Ectodermal cell (in vitro differentiated cells): ENCODE measurements around the gene DUOXA2.
"Not testable (repeated sequence)": the region's sequence is repeated elsewhere in the genome, so short reads cannot be mapped to it uniquely, and the experiment has no call there.

Source experiments
- H3K27ac ChIP-seq: 2 replicates; pipeline ENCODE4 v1.7.0; 2013; ENCODE audit warnings: mild to moderate bottlenecking, low read depth, low read length; ENCODE audit not compliant: insufficient read depth, poor library complexity, severe bottlenecking
- H3K27me3 ChIP-seq: 2 replicates; pipeline ENCODE4 v1.7.0; 2013; ENCODE audit warnings: mild to moderate bottlenecking, low read length; ENCODE audit not compliant: insufficient read depth, control insufficient read depth, poor library complexity, severe bottlenecking
- H3K36me3 ChIP-seq: one replicate; pipeline ENCODE4 v1.7.0; 2013; ENCODE audit warnings: low read length; ENCODE audit not compliant: control insufficient read depth, insufficient read depth
- H3K4me1 ChIP-seq: one replicate; pipeline ENCODE4 v1.7.0; 2013; ENCODE audit warnings: low read length; ENCODE audit not compliant: control insufficient read depth, insufficient read depth
- H3K4me3 ChIP-seq: 2 replicates; pipeline ENCODE4 v1.7.0; 2013; ENCODE audit warnings: low read depth, low read length, control low read depth; ENCODE audit not compliant: insufficient read depth
- H3K9me3 ChIP-seq: 2 replicates; pipeline ENCODE4 v1.7.0; 2013; ENCODE audit warnings: mild to moderate bottlenecking, low read length, moderate library complexity; ENCODE audit not compliant: control insufficient read depth
- WGBS, 2 experiments: methylation state at CpG; one replicate each; pipeline ENCODE4 v1.1.7; 2013; ENCODE audit warnings: missing lambda C conversion rate in 2 of 2; 5-methylcytosine and 5-hydroxymethylcytosine counted together

Gene DUOXA2

GRCh38 chr15:45128971-45129639, 15.0 kb downstream of the DUOXA2 start:
- Histone ChIP-seq H3K4me3 (peak overlapping the region; percentile 16), H3K36me3 (no peaks in the 10 kb centered on the region)
- 9% methylated on average over 47 of the region's 47 CpGs for WGBS, 2 experiments

GRCh38 chr15:45129651-45130129, 15.6 kb downstream of the DUOXA2 start, which contains the start of the genes DUOX1 and DUOXA1:
DUOX1 (plus strand) TSS chr15:45129994; CDS start chr15:45131967, 1,973 bp downstream.
DUOXA1 (minus strand) TSS chr15:45129879; CDS start chr15:45123014, 6,865 bp downstream.
- no peak within 1 kb of the TSS for H3K27ac ChIP-seq
- H3K9me3 ChIP-seq: no peaks in the 10 kb centered on the region
- no peaks in the 10 kb centered on the region for H3K36me3 ChIP-seq
- peaks cover 100% of the 10 kb centered on the region for H3K27me3 ChIP-seq
- peak within 1 kb of the TSS; percentile 16 for H3K4me3 ChIP-seq
- no peaks in the 10 kb centered on the region for H3K4me1 ChIP-seq
- 3 to 4% methylated on average over 46 of the region's 46 CpGs for WGBS, 2 experiments

More at GRCh38 chr15:45128971-45129639, 15.0 kb downstream of the DUOXA2 start:
- Histone ChIP-seq H3K9me3 (no peaks in the 10 kb centered on the region), H3K4me1 (no peaks in the 10 kb centered on the region), H3K27ac (no peak overlapping the region), H3K27me3 (peaks cover 98% of the 10 kb centered on the region)

GRCh38 chr15:45130291-45131000, 16.3 kb downstream of the DUOXA2 start:
- H3K9me3 ChIP-seq: no peaks in the 10 kb centered on the region
- no peaks in the 10 kb centered on the region for H3K36me3 ChIP-seq
- H3K4me3 ChIP-seq: no peak overlapping the region
- peaks cover 100% of the 10 kb centered on the region for H3K27me3 ChIP-seq
- H3K4me1 ChIP-seq: no peaks in the 10 kb centered on the region
- 86 to 88% methylated on average over 7 of the region's 7 CpGs for WGBS, 2 experiments
- no peak overlapping the region for H3K27ac ChIP-seq

GRCh38 chr15:45131510-45131909, 17.4 kb downstream of the DUOXA2 start:
- no peak overlapping the region for H3K4me3 ChIP-seq
- no peaks in the 10 kb centered on the region for H3K4me1 ChIP-seq
- 87 to 91% methylated on average over 3 of the region's 3 CpGs for WGBS, 2 experiments
- H3K27me3 ChIP-seq: peaks cover 100% of the 10 kb centered on the region
- no peaks in the 10 kb centered on the region for H3K36me3 ChIP-seq
- no peaks in the 10 kb centered on the region for H3K9me3 ChIP-seq
- no peak overlapping the region for H3K27ac ChIP-seq

- Histone ChIP-seq H3K9me3 (no peaks in the 10 kb centered on the region), H3K4me1 (no peaks in the 10 kb centered on the region), H3K27ac (no peak overlapping the region), H3K4me3 (no peak overlapping the region), H3K27me3 (peaks cover 90% of the 10 kb centered on the region), H3K36me3 (no peaks in the 10 kb centered on the region)
- WGBS, 2 experiments: 82 to 91% methylated on average over 3 of the region's 3 CpGs
Observed at GRCh38 chr15:45132844-45133560, 18.9 kb downstream of the DUOXA2 start.

GRCh38 chr15:45133561-45133920, 19.4 kb downstream of the DUOXA2 start:
- 82 to 85% methylated on average over 5 of the region's 5 CpGs for WGBS, 2 experiments
- Histone ChIP-seq H3K4me1 (no peaks in the 10 kb centered on the region), H3K27ac (no peak overlapping the region), H3K4me3 (no peak overlapping the region), H3K27me3 (peaks cover 85% of the 10 kb centered on the region), H3K9me3 (no peaks in the 10 kb centered on the region), H3K36me3 (no peaks in the 10 kb centered on the region)

- 93 to 96% methylated on average over 7 of the region's 7 CpGs for WGBS, 2 experiments
- no peak overlapping the region for H3K4me3 ChIP-seq
- H3K4me1 ChIP-seq: no peaks in the 10 kb centered on the region
- no peaks in the 10 kb centered on the region for H3K9me3 ChIP-seq
- no peak overlapping the region for H3K27ac ChIP-seq
- no peaks in the 10 kb centered on the region for H3K36me3 ChIP-seq
- H3K27me3 ChIP-seq: peaks cover 80% of the 10 kb centered on the region
Observed at GRCh38 chr15:45134046-45134445, 19.9 kb downstream of the DUOXA2 start.

- WGBS, 2 experiments: 17 to 19% methylated on average over 56 of the region's 57 CpGs
- Histone ChIP-seq H3K4me3 (peak overlapping the region; percentile 17), H3K36me3 (no peaks in the 10 kb centered on the region), H3K27me3 (peaks cover 71% of the 10 kb centered on the region), H3K9me3 (no peaks in the 10 kb centered on the region), H3K4me1 (no peaks in the 10 kb centered on the region), H3K27ac (no peak overlapping the region)
Observed at GRCh38 chr15:45134682-45135604, 20.8 kb downstream of the DUOXA2 start.

- WGBS, 2 experiments: 45 to 70% methylated on average over 7 to 11 of the region's 37 CpGs
- not testable (repeated sequence) for H3K9me3 ChIP-seq, H3K4me1 ChIP-seq, H3K27ac ChIP-seq, H3K4me3 ChIP-seq, H3K36me3 ChIP-seq
- peaks cover 62% of the 10 kb centered on the region for H3K27me3 ChIP-seq
Observed at GRCh38 chr15:45135705-45136377, 21.7 kb downstream of the DUOXA2 start.
